Neural cell (in vitro differentiated cells): ENCODE data around the gene LRRC1. TPM values are rescaled to one million over a fixed set of nuclear protein-coding genes. Genes with fewer than 3 reads are reported as not detected.

Experiments used
- H2AFZ ChIP-seq: fragments of 200-600, 300-800 bp; sonication (generic), shearing (Covaris generic); 2 replicates; pipeline ENCODE4 v1.6.0; 2014; ENCODE audit warnings: low read depth, mild to moderate bottlenecking, antibody characterized with exemption, low read length, moderate library complexity
- H3F3A ChIP-seq: fragments of 200-600 bp; shearing (Covaris generic); 2 replicates; pipeline ENCODE4 v1.6.1; 2016; ENCODE audit warnings: mild to moderate bottlenecking, moderate library complexity, mixed read lengths, antibody characterized with exemption, low read length; ENCODE audit not compliant: insufficient read depth, poor library complexity, severe bottlenecking
- H3K27ac ChIP-seq: fragments of 200-600, 300-800 bp; sonication (generic), shearing (Covaris generic); 2 replicates; pipeline ENCODE4 v1.5.1; 2014; ENCODE audit warnings: mild to moderate bottlenecking, low read length, moderate library complexity
- H3K27me3 ChIP-seq: fragments of 300-800, 200-600 bp; sonication (generic), shearing (Covaris generic); 2 replicates; pipeline ENCODE4 v1.6.0; 2014; ENCODE audit warnings: mild to moderate bottlenecking, low read depth, low read length, moderate library complexity; ENCODE audit not compliant: insufficient read depth
- H3K36me3 ChIP-seq: fragments of 300-800, 200-600 bp; sonication (generic), shearing (Covaris generic); 2 replicates; pipeline ENCODE4 v1.5.1; 2014; ENCODE audit warnings: mild to moderate bottlenecking, antibody characterized with exemption, low read length, moderate library complexity; ENCODE audit not compliant: insufficient read depth
- H3K4me2 ChIP-seq: fragments of 300-800, 200-600 bp; sonication (generic), shearing (Covaris generic); 2 replicates; pipeline ENCODE4 v1.6.0; 2014; ENCODE audit warnings: mild to moderate bottlenecking, low read length
- H3K4me3 ChIP-seq: fragments of 300-800, 200-600 bp; sonication (generic), shearing (Covaris generic); 2 replicates; pipeline ENCODE4 v1.5.1; 2014; ENCODE audit warnings: mild to moderate bottlenecking, low read length, moderate library complexity
- H3K79me2 ChIP-seq: fragments of 200-600 bp; shearing (Covaris generic); replicated peaks from 2 replicates; pipeline ENCODE4 v1.6.0; 2014; ENCODE audit warnings: mild to moderate bottlenecking, low read length, moderate library complexity; ENCODE audit not compliant: insufficient read depth
- H3K9ac ChIP-seq: fragments of 300-800, 200-600 bp; sonication (generic), shearing (Covaris generic); 2 replicates; pipeline ENCODE4 v1.6.1; 2016; ENCODE audit warnings: mild to moderate bottlenecking, low read length, mixed read lengths
- H3K9me2 ChIP-seq: fragments of 200-600 bp; shearing (Covaris generic); 2 replicates; pipeline ENCODE4 v1.6.1; 2016; ENCODE audit warnings: mild to moderate bottlenecking, low read length, mixed read lengths; ENCODE audit not compliant: insufficient read depth
- H3K9me3 ChIP-seq: fragments of 200-600, 300-800 bp; sonication (generic), shearing (Covaris generic); 2 replicates; pipeline ENCODE4 v1.6.1; 2016; ENCODE audit warnings: mild to moderate bottlenecking, mixed run types, low read length, moderate library complexity, mixed read lengths
- H4K20me1 ChIP-seq: fragments of 200-600 bp; shearing (Covaris generic); 2 replicates; pipeline ENCODE4 v1.6.1; 2016; ENCODE audit warnings: mild to moderate bottlenecking, mixed run types; ENCODE audit not compliant: insufficient read depth
- CTCF ChIP-seq: fragments of 450-650 bp; IDR thresholded peaks from 2 replicates; pipeline ENCODE4 v1.5.1; 2014; ENCODE audit warnings: antibody characterized with exemption, mild to moderate bottlenecking, moderate library complexity; ENCODE audit not compliant: poor library complexity, severe bottlenecking
- EP300 ChIP-seq: fragments of 450-650 bp; conservative IDR thresholded peaks from 2 replicates; pipeline ENCODE4 v1.6.1; 2014; ENCODE audit warnings: antibody characterized with exemption, mild to moderate bottlenecking, moderate library complexity; ENCODE audit not compliant: poor library complexity, severe bottlenecking
- EZH2 ChIP-seq: fragments of 200-600, 300-800 bp; shearing (Covaris generic), sonication (generic); IDR thresholded peaks from 2 replicates; pipeline ENCODE4 v1.6.1; 2014; ENCODE audit warnings: antibody characterized with exemption, low read length, borderline replicate concordance, mild to moderate bottlenecking; ENCODE audit not compliant: insufficient read depth, poor library complexity, severe bottlenecking
- MXI1 ChIP-seq: fragments of 450-650 bp; conservative IDR thresholded peaks from 2 replicates; pipeline ENCODE4 v1.6.1; 2014; ENCODE audit warnings: antibody characterized with exemption, mild to moderate bottlenecking; ENCODE audit not compliant: poor library complexity, severe bottlenecking
- POLR2AphosphoS5 ChIP-seq: IDR thresholded peaks from 2 replicates; pipeline ENCODE4 v1.6.1; 2012
- RAD21 ChIP-seq: fragments of 450-650 bp; conservative IDR thresholded peaks from 2 replicates; pipeline ENCODE4 v1.6.1; 2014; ENCODE audit warnings: antibody characterized with exemption, mild to moderate bottlenecking, moderate library complexity
- SMC3 ChIP-seq: fragments of 450-650 bp; conservative IDR thresholded peaks from 2 replicates; pipeline ENCODE4 v1.6.1; 2014; ENCODE audit warnings: antibody characterized with exemption, mild to moderate bottlenecking, moderate library complexity; ENCODE audit not compliant: poor library complexity
- TAF1 ChIP-seq: IDR thresholded peaks from 2 replicates; pipeline ENCODE4 v1.6.1; 2012; ENCODE audit warnings: low read depth
- polyA plus RNA-seq: library from polyadenylated mRNA; depleted of rRNA; stranded (reverse); fragments of >200 nt; gene quantifications from 2 replicates; pipeline ENCODE4 v1.2.3, GENCODE V29; 2014
- TF ChIP-seq, protein P1 (sequence below): IDR thresholded peaks from 2 replicates; pipeline ENCODE4 v1.6.1; 2012; ENCODE audit warnings: borderline replicate concordance

The LRRC1 gene
- polyA plus RNA-seq, 1 donor from 2014 or later = 21.2 TPM

GRCh38 chr6:53828215-53828614, 33.4 kb downstream of the LRRC1 start:
- Histone ChIP-seq H3K9ac (no peak overlapping the region), H3K27me3 (no peaks in the 10 kb centered on the region), H3K9me3 (no peaks in the 10 kb centered on the region), H3K79me2 (peaks cover 55% of the 10 kb centered on the region), H3F3A (peaks cover under 1% of the 10 kb centered on the region), H3K4me3 (no peak overlapping the region), H3K27ac (no peak overlapping the region), H2AFZ (no peak overlapping the region), H3K36me3 (no peaks in the 10 kb centered on the region), H3K9me2 (no peaks in the 10 kb centered on the region), H3K4me2 (no peak overlapping the region), H4K20me1 (no peaks in the 10 kb centered on the region)
- TF ChIP-seq RAD21 (no peak), TAF1 (no peak), EZH2 (no peak), CTCF (no peak), MXI1 (no peak), SMC3 (no peak), POLR2AphosphoS5 (no peak), EP300 (no peak)
- TF ChIP-seq, protein P1, sequence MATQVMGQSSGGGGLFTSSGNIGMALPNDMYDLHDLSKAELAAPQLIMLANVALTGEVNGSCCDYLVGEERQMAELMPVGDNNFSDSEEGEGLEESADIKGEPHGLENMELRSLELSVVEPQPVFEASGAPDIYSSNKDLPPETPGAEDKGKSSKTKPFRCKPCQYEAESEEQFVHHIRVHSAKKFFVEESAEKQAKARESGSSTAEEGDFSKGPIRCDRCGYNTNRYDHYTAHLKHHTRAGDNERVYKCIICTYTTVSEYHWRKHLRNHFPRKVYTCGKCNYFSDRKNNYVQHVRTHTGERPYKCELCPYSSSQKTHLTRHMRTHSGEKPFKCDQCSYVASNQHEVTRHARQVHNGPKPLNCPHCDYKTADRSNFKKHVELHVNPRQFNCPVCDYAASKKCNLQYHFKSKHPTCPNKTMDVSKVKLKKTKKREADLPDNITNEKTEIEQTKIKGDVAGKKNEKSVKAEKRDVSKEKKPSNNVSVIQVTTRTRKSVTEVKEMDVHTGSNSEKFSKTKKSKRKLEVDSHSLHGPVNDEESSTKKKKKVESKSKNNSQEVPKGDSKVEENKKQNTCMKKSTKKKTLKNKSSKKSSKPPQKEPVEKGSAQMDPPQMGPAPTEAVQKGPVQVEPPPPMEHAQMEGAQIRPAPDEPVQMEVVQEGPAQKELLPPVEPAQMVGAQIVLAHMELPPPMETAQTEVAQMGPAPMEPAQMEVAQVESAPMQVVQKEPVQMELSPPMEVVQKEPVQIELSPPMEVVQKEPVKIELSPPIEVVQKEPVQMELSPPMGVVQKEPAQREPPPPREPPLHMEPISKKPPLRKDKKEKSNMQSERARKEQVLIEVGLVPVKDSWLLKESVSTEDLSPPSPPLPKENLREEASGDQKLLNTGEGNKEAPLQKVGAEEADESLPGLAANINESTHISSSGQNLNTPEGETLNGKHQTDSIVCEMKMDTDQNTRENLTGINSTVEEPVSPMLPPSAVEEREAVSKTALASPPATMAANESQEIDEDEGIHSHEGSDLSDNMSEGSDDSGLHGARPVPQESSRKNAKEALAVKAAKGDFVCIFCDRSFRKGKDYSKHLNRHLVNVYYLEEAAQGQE = no peak

DNA sequence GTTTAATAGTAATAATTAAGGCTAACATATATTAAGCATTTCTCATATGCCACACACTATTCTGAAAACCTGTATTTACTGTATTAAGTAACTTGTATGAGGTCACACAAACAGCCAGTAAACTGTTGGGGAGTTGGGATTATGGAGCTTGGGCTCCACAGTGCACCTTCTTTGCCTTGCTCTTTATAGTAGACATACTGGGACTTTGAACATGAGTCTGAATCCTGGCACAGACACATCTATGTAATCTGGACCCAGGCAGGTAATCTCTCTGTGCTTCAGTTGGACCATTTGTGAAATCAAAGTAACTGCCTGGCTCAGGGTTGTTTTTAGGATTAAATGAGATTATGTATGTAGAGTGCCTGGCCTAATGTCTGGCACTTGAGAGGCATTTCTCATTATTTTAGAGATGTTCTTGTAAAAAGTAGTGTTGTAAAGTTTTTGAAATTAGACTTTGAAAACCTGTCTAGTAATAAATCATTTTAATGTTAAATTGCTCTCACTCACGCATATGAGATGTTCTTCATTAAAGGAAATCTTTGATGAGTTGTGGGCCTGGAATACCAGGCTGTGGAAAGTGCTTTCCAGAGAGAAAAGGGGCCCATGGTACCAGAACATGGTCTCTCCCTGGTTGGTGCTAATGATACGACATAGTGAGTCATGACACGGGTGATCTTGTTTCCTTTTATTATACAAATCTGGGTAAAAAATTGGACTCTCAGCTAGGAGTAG, 34.3 kb downstream of the LRRC1 start:
- H3F3A ChIP-seq = peaks cover 7% of the 10 kb centered on the region
- H3K4me3 ChIP-seq = no peak overlapping the region
- H3K79me2 ChIP-seq = peaks cover 55% of the 10 kb centered on the region
- no peak for TF ChIP-seq POLR2AphosphoS5
- no peak for TF ChIP-seq SMC3
- no peak for TF ChIP-seq MXI1
- TF ChIP-seq TAF1 = no peak
- TF ChIP-seq EP300 = no peak
- TF ChIP-seq RAD21 = no peak
- no peak for TF ChIP-seq EZH2
- TF ChIP-seq, protein P1 = no peak
- TF ChIP-seq CTCF = no peak
- no peaks in the 10 kb centered on the region for H3K27me3 ChIP-seq
- no peak overlapping the region for H3K27ac ChIP-seq
- H3K9ac ChIP-seq = no peak overlapping the region
- no peak overlapping the region for H2AFZ ChIP-seq
- no peaks in the 10 kb centered on the region for H3K9me3 ChIP-seq
- H3K9me2 ChIP-seq = no peaks in the 10 kb centered on the region
- no peak overlapping the region for H3K4me2 ChIP-seq
- no peaks in the 10 kb centered on the region for H4K20me1 ChIP-seq
- H3K36me3 ChIP-seq = no peaks in the 10 kb centered on the region
